ENCODE data around the gene ACIN1. TPM values are rescaled to one million over a fixed set of nuclear protein-coding genes. Genes with fewer than 3 reads are reported as not detected.

The ACIN1 gene
- total and polyA plus RNA-seq, 2 of the 13 experiments (the other 11 are each of a cell fraction or from before 2014, with no cell fraction given) = 165 to 183 TPM

DNA sequence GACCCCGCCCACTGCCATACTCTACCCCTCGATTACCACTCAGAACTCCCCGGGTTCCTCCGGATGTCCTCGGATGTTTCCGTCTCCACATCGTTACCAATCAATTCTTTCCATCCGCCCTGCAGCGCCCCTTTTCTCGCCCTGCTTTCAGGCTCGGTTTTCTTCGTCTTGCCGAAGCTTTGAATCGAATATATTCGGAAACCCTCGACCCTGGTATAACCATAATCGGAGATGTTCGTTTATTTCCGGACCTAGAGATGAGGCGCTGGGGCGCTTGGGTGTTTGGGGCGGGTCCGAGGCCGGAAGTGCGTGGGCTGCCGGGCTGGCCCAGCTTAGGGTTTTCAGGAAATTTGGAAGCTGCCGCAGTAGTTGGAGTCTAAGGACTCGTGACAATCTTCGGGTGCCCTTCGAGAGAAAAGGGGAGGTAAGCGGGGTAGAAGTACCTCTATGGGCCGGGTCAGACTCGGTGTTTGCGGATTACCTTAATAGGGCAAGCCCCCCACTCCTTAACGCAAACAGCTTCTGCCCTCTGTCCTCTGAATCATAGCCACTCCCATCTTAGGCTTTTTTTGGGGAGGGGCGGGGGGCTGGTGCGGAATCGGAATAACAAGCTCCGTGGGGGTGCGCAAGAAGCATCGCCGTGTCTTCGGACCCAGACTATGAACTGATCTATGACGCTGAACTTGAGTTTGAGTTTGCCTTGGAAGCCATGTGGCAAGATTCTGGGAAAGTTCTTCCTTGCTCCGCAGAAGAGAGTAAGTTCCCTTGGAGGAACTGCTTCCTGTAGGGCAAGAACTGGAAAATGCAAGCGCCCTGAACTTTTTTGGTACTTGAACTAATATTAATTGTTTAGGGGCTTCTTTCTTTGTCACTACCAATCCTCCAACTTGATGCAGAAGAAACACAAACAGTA lies 516 bp upstream of the ACIN1 start, which contains the start of gene C14orf119 (continued):
- TF ChIP-seq, protein P1, sequence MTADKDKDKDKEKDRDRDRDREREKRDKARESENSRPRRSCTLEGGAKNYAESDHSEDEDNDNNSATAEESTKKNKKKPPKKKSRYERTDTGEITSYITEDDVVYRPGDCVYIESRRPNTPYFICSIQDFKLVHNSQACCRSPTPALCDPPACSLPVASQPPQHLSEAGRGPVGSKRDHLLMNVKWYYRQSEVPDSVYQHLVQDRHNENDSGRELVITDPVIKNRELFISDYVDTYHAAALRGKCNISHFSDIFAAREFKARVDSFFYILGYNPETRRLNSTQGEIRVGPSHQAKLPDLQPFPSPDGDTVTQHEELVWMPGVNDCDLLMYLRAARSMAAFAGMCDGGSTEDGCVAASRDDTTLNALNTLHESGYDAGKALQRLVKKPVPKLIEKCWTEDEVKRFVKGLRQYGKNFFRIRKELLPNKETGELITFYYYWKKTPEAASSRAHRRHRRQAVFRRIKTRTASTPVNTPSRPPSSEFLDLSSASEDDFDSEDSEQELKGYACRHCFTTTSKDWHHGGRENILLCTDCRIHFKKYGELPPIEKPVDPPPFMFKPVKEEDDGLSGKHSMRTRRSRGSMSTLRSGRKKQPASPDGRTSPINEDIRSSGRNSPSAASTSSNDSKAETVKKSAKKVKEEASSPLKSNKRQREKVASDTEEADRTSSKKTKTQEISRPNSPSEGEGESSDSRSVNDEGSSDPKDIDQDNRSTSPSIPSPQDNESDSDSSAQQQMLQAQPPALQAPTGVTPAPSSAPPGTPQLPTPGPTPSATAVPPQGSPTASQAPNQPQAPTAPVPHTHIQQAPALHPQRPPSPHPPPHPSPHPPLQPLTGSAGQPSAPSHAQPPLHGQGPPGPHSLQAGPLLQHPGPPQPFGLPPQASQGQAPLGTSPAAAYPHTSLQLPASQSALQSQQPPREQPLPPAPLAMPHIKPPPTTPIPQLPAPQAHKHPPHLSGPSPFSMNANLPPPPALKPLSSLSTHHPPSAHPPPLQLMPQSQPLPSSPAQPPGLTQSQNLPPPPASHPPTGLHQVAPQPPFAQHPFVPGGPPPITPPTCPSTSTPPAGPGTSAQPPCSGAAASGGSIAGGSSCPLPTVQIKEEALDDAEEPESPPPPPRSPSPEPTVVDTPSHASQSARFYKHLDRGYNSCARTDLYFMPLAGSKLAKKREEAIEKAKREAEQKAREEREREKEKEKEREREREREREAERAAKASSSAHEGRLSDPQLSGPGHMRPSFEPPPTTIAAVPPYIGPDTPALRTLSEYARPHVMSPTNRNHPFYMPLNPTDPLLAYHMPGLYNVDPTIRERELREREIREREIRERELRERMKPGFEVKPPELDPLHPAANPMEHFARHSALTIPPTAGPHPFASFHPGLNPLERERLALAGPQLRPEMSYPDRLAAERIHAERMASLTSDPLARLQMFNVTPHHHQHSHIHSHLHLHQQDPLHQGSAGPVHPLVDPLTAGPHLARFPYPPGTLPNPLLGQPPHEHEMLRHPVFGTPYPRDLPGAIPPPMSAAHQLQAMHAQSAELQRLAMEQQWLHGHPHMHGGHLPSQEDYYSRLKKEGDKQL (CRISPR knock-in tag; IDR thresholded peaks at IDR 0.05; ENCODE audit: low read depth) = no peak
- TF ChIP-seq HDAC1 (CRISPR knock-in tag; IDR thresholded peaks at IDR 0.05) (peak; percentile 68), KLF13 (CRISPR knock-in tag; IDR thresholded peaks at IDR 0.05) (peak; percentile 81), ARNT2 (CRISPR knock-in tag; IDR thresholded peaks at IDR 0.05; ENCODE audit: low read depth) (peak; percentile 85), ZNF766 (CRISPR knock-in tag; IDR thresholded peaks at IDR 0.05; ENCODE audit: borderline replicate concordance) (peak; percentile 84; the same call in 1 of the 2 replicates), KDM3A (CRISPR knock-in tag; IDR thresholded peaks at IDR 0.05; ENCODE audit: low read depth) (0 out of 2 replicates have a peak, but pooled peaks have one; percentile 4), EHMT2 (IDR thresholded peaks at IDR 0.05; ENCODE audit: borderline replicate concordance, low read depth, low read length) (no peak), HES4 (CRISPR knock-in tag; IDR thresholded peaks at IDR 0.05; ENCODE audit: borderline replicate concordance) (peak; percentile 73; the same call in 1 of the 2 replicates), AKAP8 (CRISPR knock-in tag; IDR thresholded peaks at IDR 0.05) (no peak; the same call in 1 of the 2 replicates), THAP11 (CRISPR knock-in tag; IDR thresholded peaks at IDR 0.05) (peak; percentile 90), TARDBP (CRISPR knock-in tag; IDR thresholded peaks at IDR 0.05) (peak; percentile 53; the same call in 1 of the 2 replicates), KAT7 (CRISPR knock-in tag; IDR thresholded peaks at IDR 0.05; ENCODE audit: borderline replicate concordance) (peak; percentile 68; the same call in 1 of the 2 replicates)
- TF ChIP-seq, protein P2, sequence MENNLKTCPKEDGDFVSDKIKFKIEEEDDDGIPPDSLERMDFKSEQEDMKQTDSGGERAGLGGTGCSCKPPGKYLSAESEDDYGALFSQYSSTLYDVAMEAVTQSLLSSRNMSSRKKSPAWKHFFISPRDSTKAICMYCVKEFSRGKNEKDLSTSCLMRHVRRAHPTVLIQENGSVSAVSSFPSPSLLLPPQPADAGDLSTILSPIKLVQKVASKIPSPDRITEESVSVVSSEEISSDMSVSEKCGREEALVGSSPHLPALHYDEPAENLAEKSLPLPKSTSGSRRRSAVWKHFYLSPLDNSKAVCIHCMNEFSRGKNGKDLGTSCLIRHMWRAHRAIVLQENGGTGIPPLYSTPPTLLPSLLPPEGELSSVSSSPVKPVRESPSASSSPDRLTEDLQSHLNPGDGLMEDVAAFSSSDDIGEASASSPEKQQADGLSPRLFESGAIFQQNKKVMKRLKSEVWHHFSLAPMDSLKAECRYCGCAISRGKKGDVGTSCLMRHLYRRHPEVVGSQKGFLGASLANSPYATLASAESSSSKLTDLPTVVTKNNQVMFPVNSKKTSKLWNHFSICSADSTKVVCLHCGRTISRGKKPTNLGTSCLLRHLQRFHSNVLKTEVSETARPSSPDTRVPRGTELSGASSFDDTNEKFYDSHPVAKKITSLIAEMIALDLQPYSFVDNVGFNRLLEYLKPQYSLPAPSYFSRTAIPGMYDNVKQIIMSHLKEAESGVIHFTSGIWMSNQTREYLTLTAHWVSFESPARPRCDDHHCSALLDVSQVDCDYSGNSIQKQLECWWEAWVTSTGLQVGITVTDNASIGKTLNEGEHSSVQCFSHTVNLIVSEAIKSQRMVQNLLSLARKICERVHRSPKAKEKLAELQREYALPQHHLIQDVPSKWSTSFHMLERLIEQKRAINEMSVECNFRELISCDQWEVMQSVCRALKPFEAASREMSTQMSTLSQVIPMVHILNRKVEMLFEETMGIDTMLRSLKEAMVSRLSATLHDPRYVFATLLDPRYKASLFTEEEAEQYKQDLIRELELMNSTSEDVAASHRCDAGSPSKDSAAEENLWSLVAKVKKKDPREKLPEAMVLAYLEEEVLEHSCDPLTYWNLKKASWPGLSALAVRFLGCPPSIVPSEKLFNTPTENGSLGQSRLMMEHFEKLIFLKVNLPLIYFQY (CRISPR knock-in tag; IDR thresholded peaks at IDR 0.05; ENCODE audit: borderline replicate concordance) = peak; percentile 88
- TF ChIP-seq, protein P3, sequence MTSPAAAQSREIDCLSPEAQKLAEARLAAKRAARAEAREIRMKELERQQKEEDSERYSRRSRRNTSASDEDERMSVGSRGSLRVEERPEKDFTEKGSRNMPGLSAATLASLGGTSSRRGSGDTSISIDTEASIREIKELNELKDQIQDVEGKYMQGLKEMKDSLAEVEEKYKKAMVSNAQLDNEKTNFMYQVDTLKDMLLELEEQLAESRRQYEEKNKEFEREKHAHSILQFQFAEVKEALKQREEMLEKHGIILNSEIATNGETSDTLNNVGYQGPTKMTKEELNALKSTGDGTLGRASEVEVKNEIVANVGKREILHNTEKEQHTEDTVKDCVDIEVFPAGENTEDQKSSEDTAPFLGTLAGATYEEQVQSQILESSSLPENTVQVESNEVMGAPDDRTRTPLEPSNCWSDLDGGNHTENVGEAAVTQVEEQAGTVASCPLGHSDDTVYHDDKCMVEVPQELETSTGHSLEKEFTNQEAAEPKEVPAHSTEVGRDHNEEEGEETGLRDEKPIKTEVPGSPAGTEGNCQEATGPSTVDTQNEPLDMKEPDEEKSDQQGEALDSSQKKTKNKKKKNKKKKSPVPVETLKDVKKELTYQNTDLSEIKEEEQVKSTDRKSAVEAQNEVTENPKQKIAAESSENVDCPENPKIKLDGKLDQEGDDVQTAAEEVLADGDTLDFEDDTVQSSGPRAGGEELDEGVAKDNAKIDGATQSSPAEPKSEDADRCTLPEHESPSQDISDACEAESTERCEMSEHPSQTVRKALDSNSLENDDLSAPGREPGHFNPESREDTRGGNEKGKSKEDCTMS (CRISPR knock-in tag; conservative IDR thresholded peaks at IDR 0.05) = no peak; the same call in 1 of the 2 replicates
- TF ChIP-seq, protein P4, sequence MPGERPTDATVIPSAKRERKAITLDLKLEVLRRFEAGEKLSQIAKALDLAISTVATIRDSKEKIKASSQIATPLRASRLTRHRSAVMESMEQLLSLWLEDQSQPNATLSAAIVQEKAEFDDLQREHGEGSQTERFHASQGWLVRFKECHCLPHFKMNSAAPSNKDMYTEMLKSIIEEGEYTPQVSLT (CRISPR knock-in tag; IDR thresholded peaks at IDR 0.05; ENCODE audit: borderline replicate concordance, low read depth) = peak; percentile 29; the same call in 1 of the 2 replicates

Measured in HepG2 (cell line).